ENCODE measurements around the gene APOF. TPM values are rescaled to one million over a fixed set of nuclear protein-coding genes. Genes with fewer than 3 reads are reported as not detected.

The APOF gene
- total and polyA plus RNA-seq, 10 of the 15 experiments (the other 5 are each of a cell fraction or from before 2014, with no cell fraction given): 0.04 to 0.19 (median 0.11) TPM; not detected in 5

DNA sequence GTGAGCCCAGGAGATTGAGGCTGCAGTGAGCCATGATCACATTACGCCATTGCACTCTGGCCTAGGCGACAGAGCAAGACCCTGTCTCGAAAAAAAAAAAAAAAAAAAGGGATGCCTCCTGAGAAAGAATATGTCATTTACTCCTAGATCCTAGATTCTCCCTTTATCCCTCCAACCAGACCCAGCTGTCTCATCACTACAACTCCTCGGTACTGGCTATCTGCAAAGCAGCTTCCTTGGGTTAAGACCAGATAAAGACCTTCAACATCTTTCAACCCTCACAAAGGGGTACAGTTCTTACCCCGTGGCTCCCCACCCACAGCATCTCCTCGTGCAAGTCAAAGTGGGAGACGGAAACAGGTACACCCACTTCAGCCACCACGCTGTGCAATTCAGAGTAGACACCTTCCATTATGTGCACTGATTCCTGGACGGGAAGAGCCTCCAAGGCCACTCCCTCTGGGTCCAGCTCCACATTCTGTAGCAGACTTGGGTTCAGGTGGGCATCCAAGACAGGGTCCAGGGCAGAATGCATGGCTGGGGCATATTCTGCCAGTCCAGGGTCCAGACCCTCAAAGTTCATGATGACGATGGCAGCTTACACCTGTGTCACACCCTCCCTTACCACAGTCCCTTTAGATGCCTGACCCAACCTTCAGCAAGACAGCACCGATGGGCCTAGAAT, 30.0 kb downstream of the APOF start:
- Histone ChIP-seq H3K4me1 (ENCODE audit: control insufficient read depth, insufficient read depth, low read length) (peaks cover 16% of the 10 kb centered on the region), H3K27me3 (replicated peaks in 1 of 2; ENCODE audit: control insufficient read depth in 2 of 2, insufficient read depth in 2 of 2, low read length in 1 of 2) (no peaks in the 10 kb centered on the region), H3K9me3 (replicated peaks; ENCODE audit: control insufficient read depth, insufficient read depth, low read length) (no peaks in the 10 kb centered on the region), H4K20me1 (ENCODE audit: control insufficient read depth, insufficient read depth) (no peaks in the 10 kb centered on the region), H3K4me2 (ENCODE audit: control insufficient read depth, insufficient read depth) (peak overlapping the region; percentile 94), H2AFZ (ENCODE audit: control insufficient read depth, low read depth, low read length) (no peak overlapping the region), H3K9ac (ENCODE audit: control insufficient read depth, insufficient read depth, low read length) (peak overlapping the region; percentile 99), H3K27ac (ENCODE audit: control insufficient read depth, insufficient read depth) (peak overlapping the region; percentile 99), H3K36me3 (ENCODE audit: control insufficient read depth in 2 of 2, insufficient read depth in 2 of 2, low read length in 1 of 2) (no peaks in the 10 kb centered on the region), H3K79me2 (ENCODE audit: control insufficient read depth, insufficient read depth, low read length) (peaks cover 14% of the 10 kb centered on the region), H3K4me3 (peak overlapping the region; percentile 95)
- ATAC-seq: peak; percentile 1; the same call in 2 of the 3 replicates
- ChIA-PET SMC1A (ENCODE audit: uncharacterized antibody, unreplicated experiment) (interaction anchor here (0.6 to 1.9 kb wide), 12 partner anchors 8 to 1033 kb away, joined by 3 to 10 read pairs (median 3); partner anchors contain the start of gene STAT2), CTCF (interaction anchor here (0.5 to 1.8 kb wide), 9 partner anchors 17 to 1045 kb away, joined by 3 to 20 read pairs (median 3); partner anchors contain the start of genes CNPY2 and STAT2), POLR2A (interaction anchor here (0.5 to 11.4 kb wide), 16 partner anchors 9 to 130 kb away, joined by 3 to 140 read pairs (median 4); partner anchors contain the start of genes ANKRD52, APOF, CNPY2 and STAT2), RAD21 (ENCODE audit: unreplicated experiment) (interaction anchor here (0.5 to 2.2 kb wide), 8 partner anchors 17 to 131 kb away, joined by 3 to 18 read pairs (median 4); partner anchors contain the start of genes APOF, CNPY2, STAT2 and TIMELESS)
- in situ Hi-C loops (cut with MboI) (no loop called here), intact Hi-C loops (cut with micrococcal nuclease; ENCODE audit: unreplicated experiment) (loop anchor here (1.0 to 5.0 kb wide), 2 partner anchors 28 to 130 kb away; partner anchors contain the start of gene STAT2)
- DNase-seq (ENCODE audit: low read depth, low spot score): no peak
- TF ChIP-seq ZBED1 (IDR thresholded peaks at IDR 0.05; ENCODE audit: borderline replicate concordance): no peak
- no peak for FAIRE-seq
- WGBS (ENCODE audit: insufficient coverage, insufficient replicate concordance, low lambda C conversion rate, missing lambda C conversion rate): 87% methylated on average over 10 of the region's 11 CpGs
- BruUV-seq (replicated peaks): no TSS peak

DNA sequence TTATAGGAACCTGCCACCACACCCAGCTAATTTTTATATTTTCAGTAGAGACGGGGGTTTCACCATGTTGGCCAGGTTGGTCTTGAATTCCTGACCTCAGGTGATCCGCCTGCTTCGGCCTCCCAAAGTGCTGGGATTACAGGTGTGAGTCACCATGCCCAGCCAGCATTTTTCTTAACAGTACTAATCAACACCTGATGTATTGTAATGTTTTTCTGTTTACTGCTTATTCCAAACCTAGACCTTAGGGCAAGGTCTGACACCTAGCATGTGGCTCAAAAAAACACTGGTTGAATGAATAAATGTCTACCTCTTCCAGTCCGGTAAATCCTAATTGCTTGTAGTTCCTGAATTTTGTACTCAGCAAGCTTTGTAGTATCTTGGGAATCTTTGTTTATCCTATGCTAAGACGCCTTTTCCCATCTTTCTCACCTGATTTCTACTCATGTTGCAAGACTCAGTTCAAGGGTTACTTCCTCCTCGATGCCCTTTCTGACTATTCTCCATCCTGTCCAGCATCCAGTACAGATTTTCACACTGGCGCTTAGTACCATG, 31.6 kb downstream of the APOF start:
- ATAC-seq (no peak), DNase-seq (ENCODE audit: low read depth, low spot score) (no peak), FAIRE-seq (no peak)
- H3K4me2 ChIP-seq (ENCODE audit: control insufficient read depth, insufficient read depth): no peak overlapping the region
- in situ Hi-C loops (cut with MboI): no loop called here
- H3K4me1 ChIP-seq (ENCODE audit: control insufficient read depth, insufficient read depth, low read length): peaks cover 6% of the 10 kb centered on the region
- H3K27me3 ChIP-seq (replicated peaks in 1 of 2; ENCODE audit: control insufficient read depth in 2 of 2, insufficient read depth in 2 of 2, low read length in 1 of 2): no peaks in the 10 kb centered on the region
- WGBS (ENCODE audit: insufficient coverage, insufficient replicate concordance, low lambda C conversion rate, missing lambda C conversion rate): 92% methylated on average over 7 of the region's 7 CpGs
- ChIA-PET POLR2A (interaction anchor here (1.3 kb wide), 1 partner anchor 29 kb away, joined by 5 read pairs; the partner anchor contains the start of gene STAT2), RAD21 (ENCODE audit: unreplicated experiment) (interaction anchor here (1.1 kb wide), 1 partner anchor 29 kb away, joined by 3 read pairs; the partner anchor contains the start of gene STAT2), SMC1A (ENCODE audit: uncharacterized antibody, unreplicated experiment) (interaction anchor here (0.7 to 0.9 kb wide), 2 partner anchors 29 to 138 kb away, joined by 3 read pairs; partner anchors contain the start of gene STAT2), CTCF (no interaction called here)
- BruUV-seq (replicated peaks): no TSS peak
- no peaks in the 10 kb centered on the region for H3K9me3 ChIP-seq (replicated peaks; ENCODE audit: control insufficient read depth, insufficient read depth, low read length)
- H3K9ac ChIP-seq (ENCODE audit: control insufficient read depth, insufficient read depth, low read length): no peak overlapping the region
- H4K20me1 ChIP-seq (ENCODE audit: control insufficient read depth, insufficient read depth): no peaks in the 10 kb centered on the region
- peaks cover 14% of the 10 kb centered on the region for H3K79me2 ChIP-seq (ENCODE audit: control insufficient read depth, insufficient read depth, low read length)
- H2AFZ ChIP-seq (ENCODE audit: control insufficient read depth, low read depth, low read length): no peak overlapping the region
- intact Hi-C loops (cut with micrococcal nuclease; ENCODE audit: unreplicated experiment): loop anchor here (5.0 kb wide), 1 partner anchor 131 kb away; no protein-coding TSS in a partner anchor
- no peak overlapping the region for H3K27ac ChIP-seq (ENCODE audit: control insufficient read depth, insufficient read depth)
- TF ChIP-seq CREM (IDR thresholded peaks at IDR 0.05; ENCODE audit: low read depth) (no peak), ATF7 (IDR thresholded peaks at IDR 0.05; ENCODE audit: low read depth) (no peak), NR2F1 (conservative IDR thresholded peaks at IDR 0.05) (no peak), KLF5 (IDR thresholded peaks at IDR 0.05; ENCODE audit: partially characterized antibody) (no peak), JUND (IDR thresholded peaks at IDR 0.05; ENCODE audit: low read depth, low read length) (no peak), FOXK2 (IDR thresholded peaks at IDR 0.05) (no peak)
- TF ChIP-seq, protein P1, sequence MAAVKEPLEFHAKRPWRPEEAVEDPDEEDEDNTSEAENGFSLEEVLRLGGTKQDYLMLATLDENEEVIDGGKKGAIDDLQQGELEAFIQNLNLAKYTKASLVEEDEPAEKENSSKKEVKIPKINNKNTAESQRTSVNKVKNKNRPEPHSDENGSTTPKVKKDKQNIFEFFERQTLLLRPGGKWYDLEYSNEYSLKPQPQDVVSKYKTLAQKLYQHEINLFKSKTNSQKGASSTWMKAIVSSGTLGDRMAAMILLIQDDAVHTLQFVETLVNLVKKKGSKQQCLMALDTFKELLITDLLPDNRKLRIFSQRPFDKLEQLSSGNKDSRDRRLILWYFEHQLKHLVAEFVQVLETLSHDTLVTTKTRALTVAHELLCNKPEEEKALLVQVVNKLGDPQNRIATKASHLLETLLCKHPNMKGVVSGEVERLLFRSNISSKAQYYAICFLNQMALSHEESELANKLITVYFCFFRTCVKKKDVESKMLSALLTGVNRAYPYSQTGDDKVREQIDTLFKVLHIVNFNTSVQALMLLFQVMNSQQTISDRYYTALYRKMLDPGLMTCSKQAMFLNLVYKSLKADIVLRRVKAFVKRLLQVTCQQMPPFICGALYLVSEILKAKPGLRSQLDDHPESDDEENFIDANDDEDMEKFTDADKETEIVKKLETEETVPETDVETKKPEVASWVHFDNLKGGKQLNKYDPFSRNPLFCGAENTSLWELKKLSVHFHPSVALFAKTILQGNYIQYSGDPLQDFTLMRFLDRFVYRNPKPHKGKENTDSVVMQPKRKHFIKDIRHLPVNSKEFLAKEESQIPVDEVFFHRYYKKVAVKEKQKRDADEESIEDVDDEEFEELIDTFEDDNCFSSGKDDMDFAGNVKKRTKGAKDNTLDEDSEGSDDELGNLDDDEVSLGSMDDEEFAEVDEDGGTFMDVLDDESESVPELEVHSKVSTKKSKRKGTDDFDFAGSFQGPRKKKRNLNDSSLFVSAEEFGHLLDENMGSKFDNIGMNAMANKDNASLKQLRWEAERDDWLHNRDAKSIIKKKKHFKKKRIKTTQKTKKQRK (IDR thresholded peaks at IDR 0.05; ENCODE audit: low read depth, low read length): no peak
- no peak overlapping the region for H3K4me3 ChIP-seq
- peaks cover 0 to 4% of the 10 kb centered on the region in 2 experiments; a peak in 2 of 4 replicates for H3K36me3 ChIP-seq (ENCODE audit: control insufficient read depth in 2 of 2, insufficient read depth in 2 of 2, low read length in 1 of 2)
